T-helper 2 cell treated with Interferon-gamma antibody and Interleukin-4, amounts not matched to agents 100 ng/mL and 5 ng/mL, for 36 hours (primary cell): ENCODE data around the gene ELOVL5. TPM values are rescaled to one million over a fixed set of nuclear protein-coding genes. Genes with fewer than 3 reads are reported as not detected.
"Not testable (repeated sequence)": the region's sequence is repeated elsewhere in the genome, so short reads cannot be mapped to it uniquely, and the experiment has no call there.

Experiments used
- intact Hi-C: fragments of 100-400 bp; cut with micrococcal nuclease; formaldehyde crosslinking; loops from one replicate; pipeline ENCODE4 v1.15.1; 2023
- total RNA-seq: library from RNA; stranded (reverse); gene quantifications from 2 replicates; pipeline ENCODE4 v1.2.3, GENCODE V29; 2022

The ELOVL5 gene
- total RNA-seq, 1 donor from 2014 or later, result 121 TPM

- intact Hi-C loops, result no loop called here
These were observed 39.5 kb downstream of the ELOVL5 start for GRCh38 chr6:53309059-53309900.

DNA sequence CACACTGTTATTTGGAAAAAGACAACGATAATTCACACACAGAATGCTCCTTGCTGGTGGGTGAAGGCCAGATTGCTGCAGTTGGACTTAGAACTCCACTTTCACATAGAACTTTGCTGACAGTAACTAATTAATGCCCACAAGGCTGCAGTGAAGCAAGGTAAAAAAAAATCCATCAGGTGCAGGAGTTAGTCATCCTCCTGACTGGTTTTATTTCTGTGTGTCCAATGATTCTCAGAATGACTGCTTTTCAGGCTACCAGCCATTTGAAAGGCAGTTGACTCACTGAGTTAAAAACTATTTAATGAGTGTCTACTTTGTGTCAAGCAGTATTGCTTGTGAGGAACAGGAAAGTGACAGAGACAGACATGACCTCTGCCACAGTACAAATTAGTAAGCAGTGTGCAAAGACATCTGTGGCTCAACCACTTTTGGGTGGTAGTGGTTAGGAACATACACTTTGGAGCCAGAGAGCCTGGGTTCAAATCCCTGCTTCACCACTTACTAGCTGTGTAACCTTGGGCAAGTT lies 41.9 kb downstream of the ELOVL5 start:
- intact Hi-C loops, result no loop called here

- intact Hi-C loops, result not testable (repeated sequence)
These were observed 42.5 kb downstream of the ELOVL5 start for GRCh38 chr6:53306217-53306616.

DNA sequence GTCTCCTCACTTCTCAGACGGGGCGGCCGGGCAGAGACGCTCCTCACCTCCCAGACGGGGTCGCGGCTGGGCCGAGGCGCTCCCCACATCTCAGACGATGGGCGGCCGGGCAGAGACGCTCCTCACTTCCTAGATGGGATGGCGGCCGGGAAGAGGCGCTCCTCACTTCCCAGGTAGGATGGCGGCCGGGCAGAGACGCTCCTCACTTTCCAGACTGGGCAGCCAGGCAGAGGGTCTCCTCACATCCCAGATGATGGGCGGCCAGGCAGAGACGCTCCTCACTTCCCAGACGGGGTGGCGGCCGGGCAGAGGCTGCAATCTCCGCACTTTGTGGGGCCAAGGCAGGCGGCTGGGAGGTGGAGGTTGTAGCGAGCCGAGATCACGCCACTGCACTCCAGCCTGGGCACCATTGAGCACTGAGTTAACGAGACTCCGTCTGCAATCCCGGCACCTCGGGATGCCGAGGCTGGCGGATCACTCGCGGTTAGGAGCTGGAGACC lies 43.2 kb downstream of the ELOVL5 start:
- intact Hi-C loops, result not testable (repeated sequence)

DNA sequence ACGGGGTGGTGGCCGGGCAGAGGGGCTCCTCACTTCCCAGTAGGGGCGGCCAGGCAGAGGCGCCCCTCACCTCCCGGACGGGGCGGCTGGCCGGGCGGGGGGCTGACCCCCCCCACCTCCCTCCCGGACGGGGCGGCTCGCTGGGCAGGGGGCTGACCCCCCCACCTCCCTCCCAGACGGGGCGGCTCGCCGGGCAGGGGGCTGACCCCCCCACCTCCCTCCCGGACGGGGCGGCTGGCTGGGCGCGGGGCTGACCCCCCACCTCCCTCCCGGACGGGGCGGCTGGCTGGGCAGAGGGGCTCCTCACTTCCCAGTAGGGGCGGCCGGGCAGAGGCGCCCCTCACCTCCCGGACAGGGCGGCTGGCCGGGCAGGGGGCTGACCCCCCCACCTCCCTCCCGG lies 43.8 kb downstream of the ELOVL5 start:
- intact Hi-C loops, result loop anchor here (5.0 kb wide), 2 partner anchors 107 to 177 kb away; no protein-coding TSS in a partner anchor

- intact Hi-C loops, result loop anchor here (2.0 to 5.0 kb wide), 3 partner anchors 44 to 179 kb away; no protein-coding TSS in a partner anchor
These were observed 45.9 kb downstream of the ELOVL5 start for GRCh38 chr6:53302678-53303360.

- intact Hi-C loops, result loop anchor here (2.0 to 5.0 kb wide), 3 partner anchors 45 to 180 kb away; no protein-coding TSS in a partner anchor
These were observed 46.8 kb downstream of the ELOVL5 start for GRCh38 chr6:53301801-53302537.

DNA sequence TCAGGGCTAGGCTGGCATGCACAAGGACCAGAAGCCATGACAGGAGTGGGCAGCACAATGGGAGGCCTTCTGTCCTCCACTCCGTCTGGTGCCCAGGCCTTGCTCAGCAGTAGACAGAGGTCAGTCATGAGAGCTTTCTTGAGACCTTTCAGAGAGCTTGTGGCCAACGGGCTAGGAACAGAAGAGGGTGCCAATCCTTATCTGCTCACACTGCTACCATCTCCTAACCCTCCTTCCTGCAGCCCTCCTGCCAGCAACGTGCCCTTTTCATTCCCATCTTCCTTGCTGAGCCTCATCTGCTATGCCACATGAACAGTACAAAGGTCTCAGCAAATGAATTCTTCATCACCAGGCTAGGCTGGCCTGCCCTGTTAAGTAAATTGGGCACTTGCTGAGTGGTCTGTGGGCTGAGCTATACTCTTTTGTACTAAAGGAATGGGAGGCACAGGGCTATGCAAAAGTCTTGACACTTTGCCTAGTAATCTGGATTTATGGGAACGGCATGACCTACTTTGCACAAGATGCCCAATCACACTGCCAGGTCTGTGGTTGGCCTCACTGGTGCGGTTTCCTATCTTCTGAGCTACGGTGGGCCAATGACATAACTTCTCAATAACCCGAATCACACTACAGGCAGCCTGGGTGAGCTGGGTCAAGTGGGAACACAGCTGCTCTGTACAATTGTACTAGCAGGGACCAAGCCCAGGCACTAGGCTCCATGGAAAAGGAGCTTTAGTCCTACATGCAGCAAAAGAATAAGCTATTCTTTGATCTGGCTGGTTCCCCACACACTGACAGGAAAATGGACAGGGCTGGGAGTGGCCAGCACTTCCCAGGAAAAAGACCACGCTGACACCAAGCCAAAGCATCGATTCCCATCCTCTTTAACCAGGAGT lies 47.8 kb downstream of the ELOVL5 start:
- intact Hi-C loops, result loop anchor here (5.0 kb wide), 2 partner anchors 111 to 181 kb away; no protein-coding TSS in a partner anchor

- intact Hi-C loops, result loop anchor here (5.0 kb wide), 2 partner anchors 113 to 183 kb away; no protein-coding TSS in a partner anchor
These were observed 49.3 kb downstream of the ELOVL5 start for GRCh38 chr6:53299331-53300005.

DNA sequence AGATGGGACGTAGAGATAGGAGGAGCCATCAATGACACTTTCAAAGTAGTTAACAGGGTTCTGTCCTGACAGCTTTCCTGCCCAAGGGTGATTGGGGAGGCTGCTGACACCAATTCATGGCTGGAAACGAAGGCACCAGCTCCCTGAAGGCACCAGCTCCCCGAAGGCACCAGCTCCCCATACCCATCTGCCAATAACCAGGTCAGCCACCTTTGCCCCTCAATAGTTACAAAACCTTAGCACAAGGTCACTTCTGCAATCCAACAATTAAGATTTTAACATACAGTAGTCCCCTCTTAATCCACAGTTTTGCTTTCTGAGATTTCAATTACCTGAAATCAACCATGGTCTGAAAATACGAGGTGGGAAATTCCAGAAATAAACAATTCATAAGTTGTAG lies 51.7 kb downstream of the ELOVL5 start:
- intact Hi-C loops, result no loop called here

DNA sequence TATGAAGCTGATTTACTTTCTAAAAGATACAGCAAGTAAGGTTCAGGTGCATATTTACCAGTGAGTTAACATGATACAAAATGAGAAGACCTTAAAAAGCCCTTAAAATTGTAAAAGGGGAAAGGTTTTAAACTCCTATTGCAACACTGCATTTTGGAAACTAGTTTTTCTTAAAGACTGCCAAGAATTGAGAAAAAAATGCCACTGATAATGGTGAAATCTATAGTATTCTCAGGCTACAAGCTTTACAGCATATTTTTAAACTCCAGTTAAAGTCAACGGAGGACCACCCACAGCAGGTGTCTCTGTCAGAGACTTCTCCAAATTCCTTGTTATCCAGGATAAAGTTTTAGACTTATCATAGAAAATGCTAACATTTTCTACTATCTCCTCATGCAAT lies 53.6 kb downstream of the ELOVL5 start:
- intact Hi-C loops, result no loop called here

- intact Hi-C loops, result loop anchor here (5.0 kb wide), 1 partner anchor 122 kb away; no protein-coding TSS in a partner anchor
These were observed 54.1 kb downstream of the ELOVL5 start for GRCh38 chr6:53294611-53295010.

DNA sequence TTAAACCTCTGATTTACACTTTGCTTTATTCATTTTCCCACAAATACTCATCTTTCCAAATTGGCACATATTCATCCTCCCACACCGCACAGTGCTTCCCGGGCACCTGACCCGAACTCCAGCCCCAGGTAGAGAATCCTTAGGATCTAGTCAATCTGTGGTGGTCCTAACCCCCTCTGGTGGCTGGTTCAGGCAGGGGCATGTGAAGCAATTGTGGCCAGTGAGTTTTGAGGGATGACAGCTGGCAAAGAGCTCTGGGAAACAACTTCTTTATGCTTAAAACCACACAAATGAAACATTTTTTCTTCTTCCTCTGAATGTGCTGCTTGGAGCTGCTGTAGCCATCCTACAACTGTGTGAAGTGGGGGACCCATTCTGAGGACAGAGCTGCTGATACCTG lies 54.7 kb downstream of the ELOVL5 start:
- intact Hi-C loops, result loop anchor here (5.0 kb wide), 1 partner anchor 122 kb away; no protein-coding TSS in a partner anchor

GRCh38 chr6:53293691-53294090 lies 55.1 kb downstream of the ELOVL5 start:
- intact Hi-C loops, result loop anchor here (5.0 kb wide), 1 partner anchor 121 kb away; no protein-coding TSS in a partner anchor

- intact Hi-C loops, result loop anchor here (5.0 kb wide), 1 partner anchor 119 kb away; no protein-coding TSS in a partner anchor
These were observed 57.9 kb downstream of the ELOVL5 start for GRCh38 chr6:53290537-53291510.

DNA sequence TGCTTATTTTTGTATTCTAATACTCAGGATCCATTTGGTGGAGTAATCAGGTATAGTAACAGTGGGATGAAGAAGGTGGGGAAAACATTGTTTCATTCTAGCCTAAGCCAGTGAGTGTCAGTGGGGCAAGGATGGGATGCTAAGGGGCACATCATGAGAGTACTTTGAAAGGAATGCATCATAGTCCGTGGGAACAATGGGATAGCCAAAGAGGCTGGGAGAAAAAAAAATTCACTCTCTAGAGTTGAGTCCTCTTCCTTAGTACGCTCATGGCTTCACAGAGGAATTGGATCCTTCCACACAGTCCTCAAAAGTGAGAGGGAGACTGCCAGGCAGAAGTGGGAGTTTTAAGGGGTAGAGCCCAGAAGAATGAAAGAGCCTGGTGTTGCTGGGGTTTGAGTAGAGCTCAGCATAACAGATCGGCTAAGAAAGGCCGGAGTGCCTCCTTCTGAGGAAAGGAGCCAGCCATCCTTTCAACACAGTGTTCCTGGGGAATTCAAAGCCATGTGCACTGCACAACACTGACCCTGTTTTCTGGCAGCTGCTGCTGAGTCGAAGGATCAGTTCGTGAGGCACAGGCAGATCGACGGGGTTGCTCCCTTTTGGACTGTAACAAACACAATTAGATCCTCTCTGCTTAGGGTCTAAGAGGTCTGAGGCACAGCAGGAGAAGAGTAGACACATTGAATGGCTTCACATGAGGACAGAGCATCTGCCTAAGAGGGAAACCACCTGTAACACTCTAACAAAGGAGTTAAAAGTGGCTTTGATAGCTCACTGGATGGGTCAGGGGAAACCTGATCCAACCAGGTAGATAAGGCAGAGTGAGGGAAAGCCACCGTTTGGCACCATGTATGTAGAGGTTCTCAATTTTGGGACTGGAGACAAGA lies 61.2 kb downstream of the ELOVL5 start:
- intact Hi-C loops, result no loop called here

DNA sequence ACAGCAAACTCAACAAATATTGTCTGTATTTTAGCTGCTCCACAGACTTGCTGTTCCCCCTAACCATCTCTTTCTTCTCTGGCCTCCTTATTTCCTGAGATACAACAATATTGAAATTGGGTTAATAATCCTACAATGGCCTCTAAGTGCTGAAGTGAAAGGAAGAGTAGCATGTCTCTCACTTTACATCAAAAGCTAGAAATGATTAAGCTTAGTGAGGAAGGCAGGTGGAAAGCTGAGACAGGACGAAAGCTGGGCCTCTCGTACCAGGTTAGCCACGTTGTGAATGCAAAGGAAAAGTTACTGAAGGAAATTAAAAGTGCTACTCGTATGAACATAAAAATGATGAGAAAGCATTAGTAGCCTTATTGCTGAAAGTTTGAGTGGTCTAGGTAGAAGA lies 63.8 kb downstream of the ELOVL5 start:
- intact Hi-C loops, result no loop called here
